ENCODE measurements around the gene FERD3L. TPM values are rescaled to one million over a fixed set of nuclear protein-coding genes. Genes with fewer than 3 reads are reported as not detected.

The FERD3L gene
- total and polyA plus RNA-seq, 2 experiments from 2014 or later: not detected

- H3K9ac ChIP-seq: no peak overlapping the region
- TF ChIP-seq EZH2phosphoT487 (IDR thresholded peaks at IDR 0.05; ENCODE audit: insufficient read depth, low read depth): no peak
- TF ChIP-seq EZH2 (IDR thresholded peaks at IDR 0.05; ENCODE audit: insufficient read depth, poor library complexity, severe bottlenecking): no peak
- in situ Hi-C loops (cut with MboI): no loop called here
- H3K79me2 ChIP-seq (ENCODE audit: insufficient read depth): no peaks in the 10 kb centered on the region
- no peak overlapping the region for H3K4me2 ChIP-seq (ENCODE audit: unreplicated experiment)
- H4K20me1 ChIP-seq (ENCODE audit: insufficient read depth): no peaks in the 10 kb centered on the region
- H3K4me1 ChIP-seq (ENCODE audit: insufficient read depth): no peaks in the 10 kb centered on the region
- no peaks in the 10 kb centered on the region for H3K27me3 ChIP-seq (replicated peaks; ENCODE audit: insufficient read depth)
- DNase-seq: no peak
- H3K27ac ChIP-seq: no peak overlapping the region
- no peaks in the 10 kb centered on the region; the same call in 1 of the 2 replicates for H3K9me2 ChIP-seq (ENCODE audit: insufficient read depth)
- no peak overlapping the region for H2AFZ ChIP-seq
- WGBS, 2 experiments (ENCODE audit: low coverage in 1 of 2, low lambda C conversion rate in 2 of 2, missing lambda C conversion rate in 2 of 2): 82% methylated on average over 19 of the region's 19 CpGs
- no peaks in the 10 kb centered on the region for H3K36me3 ChIP-seq (ENCODE audit: low read depth)
- no peaks in the 10 kb centered on the region for H3F3A ChIP-seq (ENCODE audit: insufficient read depth)
- H3K4me3 ChIP-seq: no peak overlapping the region
- no peaks in the 10 kb centered on the region for H3K9me3 ChIP-seq (ENCODE audit: low read depth)
Observed at GRCh38 chr7:19145434-19146115, 354 bp upstream of the FERD3L start.

GRCh38 chr7:19143881-19144574 is 1.2 kb downstream of the FERD3L start:
- no peaks in the 10 kb centered on the region for H3K9me3 ChIP-seq (ENCODE audit: low read depth)
- H3K4me1 ChIP-seq (ENCODE audit: insufficient read depth): no peaks in the 10 kb centered on the region
- no peaks in the 10 kb centered on the region for H4K20me1 ChIP-seq (ENCODE audit: insufficient read depth)
- no peak overlapping the region for H3K9ac ChIP-seq
- in situ Hi-C loops (cut with MboI): no loop called here
- no peaks in the 10 kb centered on the region for H3K9me2 ChIP-seq (ENCODE audit: insufficient read depth)
- H3K4me3 ChIP-seq: peak overlapping the region; percentile 62
- H2AFZ ChIP-seq: peak overlapping the region; percentile 73
- H3K27me3 ChIP-seq (replicated peaks; ENCODE audit: insufficient read depth): no peaks in the 10 kb centered on the region
- peak; percentile 7 for DNase-seq
- peak overlapping the region; percentile 66 for H3K4me2 ChIP-seq (ENCODE audit: unreplicated experiment)
- no peaks in the 10 kb centered on the region for H3K79me2 ChIP-seq (ENCODE audit: insufficient read depth)
- 19 to 22% methylated on average over 30 of the region's 30 CpGs for WGBS, 2 experiments (ENCODE audit: low coverage in 1 of 2, low lambda C conversion rate in 2 of 2, missing lambda C conversion rate in 2 of 2)
- no peak for TF ChIP-seq EZH2phosphoT487 (IDR thresholded peaks at IDR 0.05; ENCODE audit: insufficient read depth, low read depth)
- no peak for TF ChIP-seq EZH2 (IDR thresholded peaks at IDR 0.05; ENCODE audit: insufficient read depth, poor library complexity, severe bottlenecking)
- no peaks in the 10 kb centered on the region for H3K36me3 ChIP-seq (ENCODE audit: low read depth)
- H3K27ac ChIP-seq: no peak overlapping the region
- H3F3A ChIP-seq (ENCODE audit: insufficient read depth): no peaks in the 10 kb centered on the region

- WGBS, 2 experiments (ENCODE audit: low coverage in 1 of 2, low lambda C conversion rate in 2 of 2, missing lambda C conversion rate in 2 of 2): 86 to 88% methylated on average over 4 of the region's 4 CpGs
- in situ Hi-C loops (cut with MboI): no loop called here
- TF ChIP-seq EZH2 (IDR thresholded peaks at IDR 0.05; ENCODE audit: insufficient read depth, poor library complexity, severe bottlenecking) (no peak), EZH2phosphoT487 (IDR thresholded peaks at IDR 0.05; ENCODE audit: insufficient read depth, low read depth) (no peak)
Observed at GRCh38 chr7:19139706-19140327, 5.4 kb downstream of the FERD3L start.

GRCh38 chr7:19133886-19134285 is 11.3 kb downstream of the FERD3L start:
- no peaks in the 10 kb centered on the region for H4K20me1 ChIP-seq (ENCODE audit: insufficient read depth)
- H3K4me2 ChIP-seq (ENCODE audit: unreplicated experiment): peak overlapping the region; percentile 24
- H2AFZ ChIP-seq: no peak overlapping the region
- no peak overlapping the region for H3K9ac ChIP-seq
- in situ Hi-C loops (cut with MboI): no loop called here
- no peak for TF ChIP-seq EZH2 (IDR thresholded peaks at IDR 0.05; ENCODE audit: insufficient read depth, poor library complexity, severe bottlenecking)
- TF ChIP-seq EZH2phosphoT487 (IDR thresholded peaks at IDR 0.05; ENCODE audit: insufficient read depth, low read depth): no peak
- no peaks in the 10 kb centered on the region for H3K36me3 ChIP-seq (ENCODE audit: low read depth)
- no peaks in the 10 kb centered on the region for H3F3A ChIP-seq (ENCODE audit: insufficient read depth)
- H3K79me2 ChIP-seq (ENCODE audit: insufficient read depth): no peaks in the 10 kb centered on the region
- H3K9me3 ChIP-seq (ENCODE audit: low read depth): no peaks in the 10 kb centered on the region
- no peak overlapping the region for H3K4me3 ChIP-seq
- no peak overlapping the region for H3K27ac ChIP-seq
- peak; percentile 39 for DNase-seq
- 35% methylated on average over 4 of the region's 4 CpGs for WGBS, 2 experiments (ENCODE audit: low coverage in 1 of 2, low lambda C conversion rate in 2 of 2, missing lambda C conversion rate in 2 of 2)
- peaks cover 6% of the 10 kb centered on the region for H3K4me1 ChIP-seq (ENCODE audit: insufficient read depth)
- H3K9me2 ChIP-seq (ENCODE audit: insufficient read depth): no peaks in the 10 kb centered on the region
- no peaks in the 10 kb centered on the region for H3K27me3 ChIP-seq (replicated peaks; ENCODE audit: insufficient read depth)

More at GRCh38 chr7:19139706-19140327, 5.4 kb downstream of the FERD3L start:
- H3K9me2 ChIP-seq (ENCODE audit: insufficient read depth): no peaks in the 10 kb centered on the region
- no peak overlapping the region for H3K27ac ChIP-seq
- H3K9me3 ChIP-seq (ENCODE audit: low read depth): no peaks in the 10 kb centered on the region
- no peaks in the 10 kb centered on the region for H3K4me1 ChIP-seq (ENCODE audit: insufficient read depth)
- H3K27me3 ChIP-seq (replicated peaks; ENCODE audit: insufficient read depth): no peaks in the 10 kb centered on the region
- no peak overlapping the region for H3K4me2 ChIP-seq (ENCODE audit: unreplicated experiment)
- no peaks in the 10 kb centered on the region for H3K36me3 ChIP-seq (ENCODE audit: low read depth)
- H4K20me1 ChIP-seq (ENCODE audit: insufficient read depth): no peaks in the 10 kb centered on the region
- no peaks in the 10 kb centered on the region for H3F3A ChIP-seq (ENCODE audit: insufficient read depth)
- DNase-seq: peak; percentile 3
- H3K79me2 ChIP-seq (ENCODE audit: insufficient read depth): no peaks in the 10 kb centered on the region
- H2AFZ ChIP-seq: no peak overlapping the region
- no peak overlapping the region for H3K4me3 ChIP-seq
- H3K9ac ChIP-seq: no peak overlapping the region

Data from GM23248 (cell line).